Activated naive CD4-positive, alpha-beta T cell treated with Interleukin-2 at 50 U/mL for 16 hours (primary cell): ENCODE measurements around the gene FRMPD1.

Source experiments
- DNase-seq: peaks from one replicate; pipeline ENCODE4 v3.0.0-alpha.2; 2020

The FRMPD1 gene

GRCh38 chr9:37626708-37627292 is 24.0 kb upstream of the FRMPD1 start:
- no peak for DNase-seq

GRCh38 chr9:37632479-37632878 is 18.3 kb upstream of the FRMPD1 start:
- no peak for DNase-seq

GRCh38 chr9:37635808-37636207 is 14.9 kb upstream of the FRMPD1 start:
- DNase-seq: no peak

GRCh38 chr9:37636511-37637448 is 14.0 kb upstream of the FRMPD1 start:
- DNase-seq: no peak

- DNase-seq: no peak
These were observed 11.5 kb upstream of the FRMPD1 start for GRCh38 chr9:37639109-37639762.

- no peak for DNase-seq
These were observed 10.9 kb upstream of the FRMPD1 start for GRCh38 chr9:37639841-37640240.

- DNase-seq: no peak
These were observed 10.5 kb upstream of the FRMPD1 start for GRCh38 chr9:37640246-37640645.

- DNase-seq: no peak
These were observed 9.4 kb upstream of the FRMPD1 start for GRCh38 chr9:37641331-37641730.

GRCh38 chr9:37643214-37643613 is 7.5 kb upstream of the FRMPD1 start:
- DNase-seq: no peak

- DNase-seq: no peak
These were observed 4.7 kb upstream of the FRMPD1 start for GRCh38 chr9:37645903-37646506.

- no peak for DNase-seq
These were observed 368 bp upstream of the FRMPD1 start for GRCh38 chr9:37650299-37650872.

- no peak for DNase-seq
These were observed 1.5 kb downstream of the FRMPD1 start for GRCh38 chr9:37652261-37652660.

GRCh38 chr9:37653385-37653784 is 2.6 kb downstream of the FRMPD1 start:
- DNase-seq: no peak

GRCh38 chr9:37656936-37657335 is 6.2 kb downstream of the FRMPD1 start:
- DNase-seq: no peak

- DNase-seq: no peak
These were observed 9.9 kb downstream of the FRMPD1 start for GRCh38 chr9:37660691-37661090.

GRCh38 chr9:37663926-37664325 is 13.2 kb downstream of the FRMPD1 start:
- DNase-seq: no peak

- no peak for DNase-seq
These were observed 17.0 kb downstream of the FRMPD1 start for GRCh38 chr9:37667706-37668105.

GRCh38 chr9:37668116-37668601 is 17.4 kb downstream of the FRMPD1 start:
- no peak for DNase-seq

GRCh38 chr9:37669232-37669631 is 18.5 kb downstream of the FRMPD1 start:
- no peak for DNase-seq

- DNase-seq: no peak
These were observed 24.9 kb downstream of the FRMPD1 start for GRCh38 chr9:37675661-37676060.

GRCh38 chr9:37676411-37676830 is 25.7 kb downstream of the FRMPD1 start:
- no peak for DNase-seq

- DNase-seq: no peak
These were observed 26.7 kb downstream of the FRMPD1 start for GRCh38 chr9:37677435-37677834.

GRCh38 chr9:37678789-37679273 is 28.1 kb downstream of the FRMPD1 start:
- DNase-seq: no peak
